NCI-H1105 treated with DMSO at 0.1 percent for 48 hours (cell line): Measurements from ENCODE around the gene AHRR.
"Not testable (repeated sequence)": the region's sequence is repeated elsewhere in the genome, so short reads cannot be mapped to it uniquely, and the experiment has no call there.

Source experiments
- DNase-seq: peaks from one replicate; lab custom pipeline; 2025; lab: John Stamatoyannopoulos, UW

AHRR gene

DNA sequence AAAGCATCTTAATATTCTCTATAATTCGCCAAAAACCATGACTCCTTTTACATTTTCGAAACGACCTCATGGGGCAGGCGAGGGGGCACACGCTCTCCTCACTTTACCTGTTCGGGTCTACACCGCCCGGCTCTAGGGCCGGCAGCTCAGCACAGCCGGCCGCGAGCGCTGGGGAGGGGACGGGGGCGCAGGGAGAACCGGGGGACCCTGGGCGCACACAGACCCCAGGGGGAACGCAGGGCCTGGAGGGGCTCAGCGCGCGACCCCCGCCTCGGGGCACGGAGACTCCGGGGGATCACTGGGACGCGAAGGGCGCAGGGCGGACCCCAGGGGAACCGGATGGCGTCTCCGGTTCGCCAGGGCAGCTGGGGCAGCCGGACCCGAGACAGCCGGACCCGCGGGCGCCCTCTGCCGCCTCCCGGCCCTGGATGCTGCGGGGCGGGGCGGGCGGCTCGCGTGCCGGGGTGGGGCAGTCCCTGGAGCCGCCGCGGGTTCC is at the start of gene AHRR:
TSS of gene AHRR (plus strand) at position 485 of the 496 bp plus-strand sequence. CDS start 22,189 bp downstream, outside the sequence.
- no peak for DNase-seq

GRCh38 chr5:271828-272167 is 49.7 kb upstream of the AHRR start:
- DNase-seq, result not testable (repeated sequence)

GRCh38 chr5:273091-273490 is 48.4 kb upstream of the AHRR start:
- not testable (repeated sequence) for DNase-seq

DNA sequence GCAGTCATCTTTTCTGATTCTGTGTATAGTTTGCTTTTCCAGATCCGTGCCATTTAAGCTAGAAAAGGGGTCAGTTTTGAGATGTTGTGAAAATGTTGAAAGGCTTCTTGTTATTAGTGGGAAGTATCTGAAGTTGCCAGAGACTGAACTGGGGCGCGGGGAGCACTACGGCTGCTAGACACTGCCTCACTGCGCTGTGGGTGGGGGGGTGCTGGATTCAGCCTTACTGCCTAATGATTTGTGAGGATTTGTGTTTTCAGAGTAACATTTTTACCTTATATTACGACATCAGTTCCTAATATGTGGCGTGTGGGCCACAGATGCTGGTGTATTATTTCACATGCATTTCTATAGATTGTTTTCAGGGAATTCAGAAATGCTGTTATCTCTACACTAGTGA is 48.0 kb upstream of the AHRR start:
- DNase-seq, result not testable (repeated sequence)

DNA sequence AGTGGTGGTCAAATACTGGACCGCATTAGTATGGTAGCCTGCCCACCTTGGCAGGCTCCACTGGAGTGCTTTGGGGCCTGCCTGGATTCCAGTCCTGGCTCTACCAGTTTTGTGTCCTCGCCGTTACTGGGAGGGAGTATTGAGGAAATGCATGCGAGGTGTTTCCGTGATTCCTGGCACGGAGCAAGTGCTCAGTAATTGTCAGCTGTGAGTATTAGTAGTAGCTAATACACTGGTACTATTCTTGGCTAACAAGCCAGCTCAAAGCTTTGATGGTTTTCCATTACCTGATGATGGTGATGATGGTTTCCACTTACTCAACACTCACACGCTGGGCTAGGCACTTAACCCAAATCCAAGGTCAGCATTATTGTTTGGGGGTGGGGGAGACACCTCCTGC is 47.2 kb upstream of the AHRR start:
- not testable (repeated sequence) for DNase-seq

GRCh38 chr5:278646-279045 is 42.9 kb upstream of the AHRR start:
- no peak for DNase-seq

- not testable (repeated sequence) for DNase-seq
These were observed 42.4 kb upstream of the AHRR start for GRCh38 chr5:279051-279665.

DNA sequence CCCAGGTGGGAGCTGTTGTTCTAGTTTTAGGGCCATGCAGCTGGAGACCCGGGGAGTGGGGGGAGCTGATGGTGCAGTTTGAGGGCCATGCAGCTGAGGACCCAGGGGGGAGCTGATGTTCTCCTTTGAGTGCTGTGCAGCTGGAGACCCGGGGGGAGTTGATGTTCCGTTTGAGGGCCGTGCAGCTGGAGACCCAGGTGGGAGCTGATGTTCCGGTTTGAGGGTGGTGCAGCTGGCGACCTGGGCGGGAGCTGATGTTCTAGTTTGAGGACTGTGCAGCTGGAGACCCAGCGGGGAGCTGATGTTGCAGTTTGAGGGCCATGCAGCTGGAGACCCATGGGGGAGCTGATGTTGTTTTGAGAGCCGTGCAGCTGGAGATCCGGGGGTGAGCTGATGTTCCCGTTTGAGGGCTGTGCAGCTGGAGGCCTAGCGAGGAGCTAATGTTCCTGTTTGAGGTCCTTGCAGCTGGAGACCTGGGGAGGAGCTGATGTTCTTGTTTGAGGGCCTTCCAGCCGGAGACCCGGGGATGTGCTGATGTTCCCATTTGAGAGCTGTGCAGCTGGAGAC is 35.4 kb upstream of the AHRR start:
- DNase-seq, result no peak

- not testable (repeated sequence) for DNase-seq
These were observed 31.3 kb upstream of the AHRR start for GRCh38 chr5:290200-290599.

GRCh38 chr5:291345-291744 is 30.2 kb upstream of the AHRR start:
- DNase-seq, result not testable (repeated sequence)

DNA sequence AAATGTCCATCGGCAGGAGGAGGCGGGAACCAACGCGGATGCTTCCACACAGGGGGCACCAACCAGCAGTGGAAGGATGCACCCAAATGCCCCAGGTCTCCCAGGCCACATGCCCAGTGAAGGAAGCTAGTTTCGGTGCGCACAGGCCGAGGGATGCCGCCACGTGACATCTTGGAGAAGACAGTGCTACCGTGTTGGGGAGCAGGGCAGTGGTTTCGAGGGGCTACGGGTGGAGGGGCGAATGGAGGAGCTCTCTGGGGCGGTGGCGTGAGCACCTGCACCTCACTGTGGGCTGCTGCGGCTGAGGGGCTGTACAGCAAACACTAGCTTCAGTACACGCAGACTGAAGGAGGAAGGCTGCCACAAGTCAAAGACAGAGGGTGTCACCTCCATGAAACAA is 26.7 kb upstream of the AHRR start:
- not testable (repeated sequence) for DNase-seq

GRCh38 chr5:296207-296606 is 25.3 kb upstream of the AHRR start:
- DNase-seq, result peak; percentile 19

DNA sequence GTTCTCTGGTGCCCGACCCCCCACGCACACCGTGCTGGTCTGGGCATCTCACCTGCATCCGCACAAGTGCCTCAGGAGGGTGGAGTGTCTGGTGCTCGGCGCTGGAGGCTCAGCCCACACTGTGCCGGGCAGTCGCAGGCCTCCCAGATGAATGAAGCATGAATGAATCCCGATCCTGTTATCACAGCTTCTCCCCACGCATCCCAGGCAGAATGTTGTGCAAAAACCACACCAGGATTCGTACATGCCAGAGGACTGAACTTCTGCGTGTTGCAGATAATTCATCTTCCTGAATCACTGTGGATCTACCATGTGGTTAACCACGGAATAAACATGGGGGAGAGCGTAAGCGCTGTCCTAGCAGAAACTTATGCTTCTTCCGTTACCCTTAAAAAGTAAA is 24.6 kb upstream of the AHRR start:
- DNase-seq, result not testable (repeated sequence)

DNA sequence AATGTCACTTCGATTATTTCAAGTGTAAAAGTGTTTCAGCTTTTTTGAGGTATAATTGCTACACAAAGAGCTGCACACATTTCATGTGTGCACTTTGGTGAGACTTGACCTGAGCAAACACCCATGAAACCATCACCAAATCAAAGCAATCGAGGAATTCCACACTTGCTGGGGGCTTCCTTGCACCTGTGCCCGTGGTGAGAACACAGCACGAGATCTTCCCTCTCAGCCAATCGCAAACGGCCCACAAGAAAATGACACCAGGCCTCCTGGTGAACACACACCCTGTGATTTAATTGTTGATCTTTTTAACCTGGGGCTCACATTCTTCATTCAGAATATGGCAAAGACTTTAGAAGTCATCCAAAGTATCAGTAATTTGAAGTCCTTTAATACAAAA is 24.1 kb upstream of the AHRR start:
- not testable (repeated sequence) for DNase-seq

DNA sequence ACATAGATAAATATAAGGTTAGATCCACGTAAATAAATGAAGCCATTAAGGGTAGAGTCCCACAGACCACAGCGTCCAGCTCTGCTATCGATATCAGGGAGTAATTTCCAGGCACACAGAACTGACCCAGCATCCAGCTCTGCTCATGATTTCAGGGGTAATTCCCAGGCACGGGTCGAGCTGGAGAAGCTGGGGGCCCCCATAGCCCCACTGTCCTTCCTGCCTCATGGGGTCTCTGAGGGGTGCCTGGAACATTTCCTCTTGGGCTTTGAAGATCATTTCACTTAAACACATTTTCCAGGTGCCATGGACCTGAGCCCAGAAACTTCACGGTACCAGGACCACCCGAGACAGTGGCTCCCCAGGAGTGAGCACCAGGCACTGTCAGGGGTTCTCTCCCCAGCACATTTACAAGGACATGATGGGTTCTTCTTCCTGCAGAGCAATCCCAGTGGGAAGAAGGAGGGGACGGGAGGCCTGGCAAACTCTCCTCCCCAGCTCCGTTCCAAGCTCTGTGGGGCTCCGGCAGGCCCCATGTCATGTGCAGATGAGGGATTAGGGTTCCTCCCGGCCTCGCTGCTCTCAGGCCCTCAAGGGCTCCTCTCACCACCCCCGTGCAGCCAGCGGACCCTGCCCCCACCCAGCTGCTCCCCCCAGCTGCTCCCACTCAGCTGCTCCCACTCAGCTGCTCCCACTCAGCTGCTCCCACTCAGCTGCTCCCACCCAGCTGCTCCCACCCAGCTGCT is 23.4 kb upstream of the AHRR start:
- not testable (repeated sequence) for DNase-seq

- no peak for DNase-seq
These were observed 22.8 kb upstream of the AHRR start for GRCh38 chr5:298737-299125.

DNA sequence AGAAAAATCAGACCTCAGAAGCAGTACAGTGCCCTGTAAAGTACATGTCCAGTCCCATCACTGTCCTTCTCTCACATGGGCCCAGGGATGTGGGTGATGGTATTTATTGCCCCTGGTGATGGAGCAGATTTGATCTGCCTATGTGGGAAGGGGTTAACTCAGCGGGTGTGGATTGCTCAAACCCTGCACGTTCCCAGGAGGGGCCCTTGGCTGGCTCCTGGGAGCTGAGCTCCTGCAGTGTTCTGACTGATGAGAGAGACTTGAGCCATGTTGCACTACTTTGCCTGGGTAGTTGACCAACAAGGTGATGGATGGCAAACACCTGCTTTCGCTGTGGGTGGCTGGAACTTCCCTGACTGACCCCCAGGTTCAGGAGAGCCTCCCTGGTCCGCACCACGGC is 21.6 kb upstream of the AHRR start:
- DNase-seq, result not testable (repeated sequence)

DNA sequence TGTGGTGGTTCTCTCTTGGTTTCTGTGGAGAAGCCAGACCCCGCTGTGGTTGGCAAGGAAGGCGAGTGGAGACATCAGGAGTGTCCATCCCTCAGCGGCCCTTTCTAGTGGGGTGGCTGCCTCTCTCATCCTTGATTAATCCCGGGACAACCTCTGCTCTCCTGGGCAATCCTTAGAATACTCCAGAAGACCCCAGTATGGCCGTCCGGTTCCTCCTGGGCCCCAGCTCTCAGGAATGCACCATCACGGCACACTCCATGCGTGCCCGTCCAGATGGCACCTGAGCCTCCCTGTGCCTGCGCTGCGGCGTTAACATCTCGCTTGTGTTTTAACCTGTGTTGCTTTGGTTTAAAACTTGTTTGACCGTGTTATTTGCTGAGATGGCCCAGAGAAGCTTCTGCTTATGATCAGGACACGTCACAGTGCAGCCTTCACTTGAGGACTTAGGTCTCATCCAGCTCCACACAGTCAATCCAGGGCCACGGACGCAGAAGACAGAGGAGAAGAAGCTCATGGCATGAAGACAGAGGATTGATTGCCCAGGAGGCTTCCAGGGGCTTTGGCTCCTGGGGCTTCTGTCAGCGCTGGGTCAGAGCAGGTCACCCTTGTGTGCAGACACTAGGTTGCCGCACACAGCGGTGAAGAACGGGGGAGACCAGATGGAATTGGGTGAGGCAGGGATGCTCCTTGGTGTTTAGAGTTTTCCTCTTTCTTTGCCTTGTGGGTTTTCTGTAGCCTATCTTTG is 20.7 kb upstream of the AHRR start:
- DNase-seq, result not testable (repeated sequence)

DNA sequence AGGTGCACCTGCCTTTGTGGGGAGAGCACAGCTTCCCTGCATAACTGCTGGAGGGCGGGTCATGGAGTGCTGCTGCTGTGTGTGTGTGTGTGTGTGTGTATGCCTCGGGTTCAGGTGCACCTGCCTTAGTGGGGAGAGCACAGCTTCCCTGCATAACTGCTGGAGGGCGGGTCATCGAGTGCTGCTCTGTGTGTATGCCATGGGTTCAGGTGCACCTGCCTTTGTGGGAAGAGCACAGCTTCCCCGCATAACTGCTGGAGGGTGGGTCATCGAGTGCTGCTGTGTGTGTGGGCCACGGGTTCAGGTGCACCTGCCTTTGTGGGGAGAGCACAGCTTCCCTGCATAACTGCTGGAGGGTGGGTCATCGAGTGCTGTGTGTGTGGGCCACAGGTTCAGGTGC is 19.1 kb upstream of the AHRR start:
- DNase-seq, result peak; percentile 87

- no peak for DNase-seq
These were observed 18.5 kb upstream of the AHRR start for GRCh38 chr5:302966-303365.

DNA sequence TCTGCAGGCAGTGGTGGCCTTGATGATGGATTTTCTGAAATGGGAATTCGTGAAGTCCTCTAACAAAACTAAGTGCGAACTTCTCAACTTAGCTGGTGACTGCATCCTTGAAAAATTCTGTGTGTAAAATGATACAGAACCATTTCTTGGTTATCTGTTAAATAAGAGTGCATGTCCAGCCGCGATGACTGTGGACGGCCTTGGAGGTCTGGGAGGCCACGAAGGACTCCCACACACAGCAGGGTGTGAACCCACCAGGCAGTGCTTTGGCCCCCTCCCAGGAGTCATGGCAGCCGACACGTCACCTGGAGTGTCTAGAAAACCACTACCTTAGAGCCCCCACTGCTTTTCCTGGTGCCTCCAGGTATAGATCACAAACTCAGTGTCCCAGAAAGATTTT is 17.8 kb upstream of the AHRR start:
- DNase-seq, result not testable (repeated sequence)

DNA sequence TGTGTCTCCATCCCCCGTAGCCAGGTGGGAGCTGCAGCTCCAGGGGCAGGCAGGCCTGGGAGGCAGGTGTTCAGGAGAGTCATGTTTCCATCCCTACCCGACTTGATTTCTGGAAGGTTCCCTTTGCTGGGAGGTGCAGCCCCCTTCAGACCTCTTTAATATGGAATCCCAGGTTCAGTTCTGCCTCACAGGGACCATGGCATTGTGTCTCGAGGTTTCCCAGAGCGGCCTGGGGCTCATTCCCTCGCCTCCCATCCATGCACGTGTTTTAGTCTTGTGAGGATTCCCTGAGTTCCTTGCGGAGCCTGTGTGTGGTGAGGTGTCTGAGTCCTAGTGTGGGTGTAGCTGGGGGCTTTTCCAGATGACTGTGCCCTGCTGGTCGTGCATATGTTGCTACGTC is 16.5 kb upstream of the AHRR start:
- DNase-seq, result no peak

GRCh38 chr5:305459-305858 is 16.1 kb upstream of the AHRR start:
- DNase-seq, result no peak
